GM12892 (cell line): ENCODE measurements around the gene LSM3.

Experiments
- POLR2A ChIP-seq: IDR thresholded peaks from 2 replicates; pipeline ENCODE4 v1.6.1; 2011; ENCODE audit warnings: low read depth, low read length, control low read depth
- POLR2AphosphoS5 ChIP-seq: IDR thresholded peaks from 2 replicates; pipeline ENCODE4 v1.6.1; 2011; ENCODE audit warnings: low read depth, low read length, control low read depth

GRCh38 chr3:14237457-14237856, 58.8 kb downstream of the LSM3 start:
- TF ChIP-seq POLR2AphosphoS5 = no peak
- no peak for TF ChIP-seq POLR2A
